ENCODE measurements around the gene ERN1.

DNA sequence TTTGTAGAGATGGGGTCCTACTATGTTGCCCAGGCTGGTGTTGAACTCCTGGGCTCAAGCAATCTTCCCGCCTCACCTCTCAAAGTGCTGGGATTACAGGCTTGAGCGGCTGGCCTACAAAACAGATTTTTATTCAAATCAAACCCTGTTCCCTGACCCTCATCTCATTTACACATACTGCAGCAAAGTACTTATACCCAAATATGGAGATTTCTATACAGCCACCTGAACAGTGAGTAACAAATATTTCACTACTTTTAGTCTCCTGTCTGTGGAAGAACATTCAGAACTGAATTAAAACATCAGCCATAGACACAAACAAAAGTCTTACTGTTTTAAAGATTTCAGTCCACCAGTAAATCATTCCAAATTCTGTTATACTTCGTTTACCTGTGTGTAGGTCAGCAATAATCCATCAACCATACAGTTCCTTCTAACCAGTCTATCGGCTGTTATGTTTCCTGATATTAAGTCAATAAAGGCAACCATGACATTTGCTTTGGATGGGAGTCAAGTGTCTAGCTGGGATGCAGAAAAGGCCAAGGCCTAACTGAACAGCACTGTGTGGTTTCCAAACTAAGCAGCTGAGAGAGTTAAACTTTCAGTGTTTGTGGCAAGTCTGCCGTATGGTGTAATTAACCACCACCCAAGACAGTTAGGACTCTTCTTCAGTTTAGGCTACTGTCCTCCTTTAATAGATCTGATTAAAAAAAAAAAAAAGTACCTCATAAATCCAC lies 22.3 kb downstream of the ERN1 start:
- TF ChIP-seq POLR2AphosphoS5 (IDR thresholded peaks at IDR 0.05) (no peak), RAD21 (conservative IDR thresholded peaks at IDR 0.05) (no peak), MXI1 (conservative IDR thresholded peaks at IDR 0.05; ENCODE audit: poor library complexity, severe bottlenecking) (no peak), EZH2 (IDR thresholded peaks at IDR 0.05; ENCODE audit: borderline replicate concordance, insufficient read depth, low read length, poor library complexity, severe bottlenecking) (no peak), SMC3 (conservative IDR thresholded peaks at IDR 0.05; ENCODE audit: poor library complexity) (no peak)
- TF ChIP-seq, protein P1, sequence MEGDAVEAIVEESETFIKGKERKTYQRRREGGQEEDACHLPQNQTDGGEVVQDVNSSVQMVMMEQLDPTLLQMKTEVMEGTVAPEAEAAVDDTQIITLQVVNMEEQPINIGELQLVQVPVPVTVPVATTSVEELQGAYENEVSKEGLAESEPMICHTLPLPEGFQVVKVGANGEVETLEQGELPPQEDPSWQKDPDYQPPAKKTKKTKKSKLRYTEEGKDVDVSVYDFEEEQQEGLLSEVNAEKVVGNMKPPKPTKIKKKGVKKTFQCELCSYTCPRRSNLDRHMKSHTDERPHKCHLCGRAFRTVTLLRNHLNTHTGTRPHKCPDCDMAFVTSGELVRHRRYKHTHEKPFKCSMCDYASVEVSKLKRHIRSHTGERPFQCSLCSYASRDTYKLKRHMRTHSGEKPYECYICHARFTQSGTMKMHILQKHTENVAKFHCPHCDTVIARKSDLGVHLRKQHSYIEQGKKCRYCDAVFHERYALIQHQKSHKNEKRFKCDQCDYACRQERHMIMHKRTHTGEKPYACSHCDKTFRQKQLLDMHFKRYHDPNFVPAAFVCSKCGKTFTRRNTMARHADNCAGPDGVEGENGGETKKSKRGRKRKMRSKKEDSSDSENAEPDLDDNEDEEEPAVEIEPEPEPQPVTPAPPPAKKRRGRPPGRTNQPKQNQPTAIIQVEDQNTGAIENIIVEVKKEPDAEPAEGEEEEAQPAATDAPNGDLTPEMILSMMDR (IDR thresholded peaks at IDR 0.05; ENCODE audit: poor library complexity, severe bottlenecking): no peak
- TF ChIP-seq, protein P2, sequence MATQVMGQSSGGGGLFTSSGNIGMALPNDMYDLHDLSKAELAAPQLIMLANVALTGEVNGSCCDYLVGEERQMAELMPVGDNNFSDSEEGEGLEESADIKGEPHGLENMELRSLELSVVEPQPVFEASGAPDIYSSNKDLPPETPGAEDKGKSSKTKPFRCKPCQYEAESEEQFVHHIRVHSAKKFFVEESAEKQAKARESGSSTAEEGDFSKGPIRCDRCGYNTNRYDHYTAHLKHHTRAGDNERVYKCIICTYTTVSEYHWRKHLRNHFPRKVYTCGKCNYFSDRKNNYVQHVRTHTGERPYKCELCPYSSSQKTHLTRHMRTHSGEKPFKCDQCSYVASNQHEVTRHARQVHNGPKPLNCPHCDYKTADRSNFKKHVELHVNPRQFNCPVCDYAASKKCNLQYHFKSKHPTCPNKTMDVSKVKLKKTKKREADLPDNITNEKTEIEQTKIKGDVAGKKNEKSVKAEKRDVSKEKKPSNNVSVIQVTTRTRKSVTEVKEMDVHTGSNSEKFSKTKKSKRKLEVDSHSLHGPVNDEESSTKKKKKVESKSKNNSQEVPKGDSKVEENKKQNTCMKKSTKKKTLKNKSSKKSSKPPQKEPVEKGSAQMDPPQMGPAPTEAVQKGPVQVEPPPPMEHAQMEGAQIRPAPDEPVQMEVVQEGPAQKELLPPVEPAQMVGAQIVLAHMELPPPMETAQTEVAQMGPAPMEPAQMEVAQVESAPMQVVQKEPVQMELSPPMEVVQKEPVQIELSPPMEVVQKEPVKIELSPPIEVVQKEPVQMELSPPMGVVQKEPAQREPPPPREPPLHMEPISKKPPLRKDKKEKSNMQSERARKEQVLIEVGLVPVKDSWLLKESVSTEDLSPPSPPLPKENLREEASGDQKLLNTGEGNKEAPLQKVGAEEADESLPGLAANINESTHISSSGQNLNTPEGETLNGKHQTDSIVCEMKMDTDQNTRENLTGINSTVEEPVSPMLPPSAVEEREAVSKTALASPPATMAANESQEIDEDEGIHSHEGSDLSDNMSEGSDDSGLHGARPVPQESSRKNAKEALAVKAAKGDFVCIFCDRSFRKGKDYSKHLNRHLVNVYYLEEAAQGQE (IDR thresholded peaks at IDR 0.05; ENCODE audit: borderline replicate concordance): no peak

All from neural cell (in vitro differentiated cells).